NCI-H1930 (cell line): ENCODE results near the gene ALKBH4.
"Not testable (repeated sequence)": the region's sequence is repeated elsewhere in the genome, so short reads cannot be mapped to it uniquely, and the experiment has no call there.

Experiments
- DNase-seq, 2 experiments: peaks; one replicate each; lab custom pipeline; 2025; lab: John Stamatoyannopoulos, UW

The ALKBH4 gene, protein sequence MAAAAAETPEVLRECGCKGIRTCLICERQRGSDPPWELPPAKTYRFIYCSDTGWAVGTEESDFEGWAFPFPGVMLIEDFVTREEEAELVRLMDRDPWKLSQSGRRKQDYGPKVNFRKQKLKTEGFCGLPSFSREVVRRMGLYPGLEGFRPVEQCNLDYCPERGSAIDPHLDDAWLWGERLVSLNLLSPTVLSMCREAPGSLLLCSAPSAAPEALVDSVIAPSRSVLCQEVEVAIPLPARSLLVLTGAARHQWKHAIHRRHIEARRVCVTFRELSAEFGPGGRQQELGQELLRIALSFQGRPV

DNA sequence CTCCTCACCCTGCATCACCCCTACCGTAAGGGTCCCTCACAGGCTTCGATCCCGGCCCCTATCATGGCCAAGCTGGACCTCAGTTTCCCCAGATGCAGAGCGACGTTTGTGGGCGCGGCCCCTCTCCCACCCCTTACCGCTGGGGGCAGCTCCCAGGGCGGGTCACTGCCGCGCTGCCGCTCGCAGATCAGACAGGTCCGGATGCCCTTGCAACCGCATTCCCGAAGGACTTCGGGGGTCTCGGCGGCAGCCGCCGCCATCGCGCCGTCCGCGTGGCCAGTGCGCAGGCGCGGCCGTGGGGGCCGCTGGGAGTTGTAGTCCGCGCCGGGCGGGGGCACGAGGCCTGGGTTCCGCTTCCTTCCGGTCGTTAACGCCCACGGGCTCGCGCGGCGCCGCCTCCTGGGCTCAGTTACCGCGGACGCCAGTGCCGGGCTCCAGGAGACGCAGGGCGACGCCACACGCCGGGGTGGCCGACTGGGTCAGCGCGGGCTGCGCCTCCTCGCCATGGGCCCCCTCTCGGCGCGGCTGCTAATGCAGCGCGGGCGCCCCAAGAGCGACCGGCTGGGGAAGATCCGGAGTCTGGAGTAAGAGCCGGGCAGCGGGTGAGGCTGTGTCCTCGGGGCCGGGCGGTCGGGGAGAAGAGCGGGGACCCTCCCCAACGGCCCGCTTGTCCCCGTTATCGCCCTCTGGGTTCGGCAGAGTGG, at the start of gene ALKBH4, which contains the start of gene LRWD1:
Gene ALKBH4 (minus strand): TSS at position 287 of the 704 bp plus-strand sequence. CDS start 27 bp downstream, at position 260.
Gene LRWD1 (plus strand): TSS at position 408 of the 704 bp plus-strand sequence. CDS start 97 bp downstream, at position 505.
- DNase-seq, result peak; percentile 94 to 97

- not testable (repeated sequence) for DNase-seq
These were observed 48.1 kb upstream of the ALKBH4 start for GRCh38 chr7:102512642-102513221.

GRCh38 chr7:102511860-102512522, 47.3 kb upstream of the ALKBH4 start:
- not testable (repeated sequence) for DNase-seq

DNA sequence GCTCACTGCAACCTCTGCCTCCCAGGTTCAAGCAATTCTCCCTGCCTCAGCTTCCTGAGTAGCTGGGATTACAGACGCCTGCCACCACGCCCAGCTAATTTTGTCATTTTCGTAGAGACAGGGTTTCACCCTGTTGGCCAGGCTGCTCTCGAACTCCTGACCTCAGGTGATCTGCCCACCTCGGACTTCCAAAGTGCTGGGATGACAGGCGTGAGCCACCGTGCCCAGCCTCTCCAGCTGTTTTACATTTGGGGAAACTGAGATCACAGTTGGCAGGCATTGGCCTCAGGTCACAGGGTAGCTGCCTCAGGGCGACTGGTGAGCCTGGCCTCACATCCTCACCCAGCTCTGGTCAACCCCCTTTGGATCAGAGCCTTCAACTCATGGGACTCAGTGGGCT, 45.9 kb upstream of the ALKBH4 start:
- DNase-seq, result not testable (repeated sequence)

DNA sequence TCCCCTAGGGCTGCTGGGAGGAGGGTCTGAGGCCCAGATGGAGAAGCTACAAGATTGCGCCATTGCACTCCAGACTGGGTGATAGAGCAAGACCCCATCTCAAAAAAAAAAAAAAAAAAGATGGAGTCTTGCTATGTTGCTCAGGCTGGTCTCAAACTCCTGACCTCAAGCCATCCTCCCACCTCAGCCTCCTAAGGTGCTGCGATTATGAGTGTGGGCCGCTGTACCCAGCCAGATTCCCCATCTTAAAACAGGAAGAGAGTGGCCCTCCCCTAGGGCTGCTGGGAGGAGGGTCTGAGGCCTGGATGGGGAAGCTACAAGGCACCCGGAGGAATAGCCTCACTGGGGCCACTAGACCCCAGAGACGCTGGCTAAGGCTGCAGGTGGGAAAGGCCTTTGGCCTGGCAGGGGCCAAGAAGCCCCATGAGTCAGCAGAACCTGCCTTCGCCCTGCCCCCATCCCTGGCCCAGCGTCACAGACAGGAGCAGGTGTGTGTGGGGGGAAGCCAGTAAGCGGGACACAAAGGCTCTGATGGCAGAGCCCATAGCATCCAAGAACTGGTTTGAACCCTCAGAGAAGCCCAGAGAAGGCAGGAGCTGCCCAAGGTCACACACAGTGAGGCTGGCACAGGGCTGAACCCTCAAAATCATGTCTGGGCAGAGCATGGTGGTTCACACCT, 42.9 kb upstream of the ALKBH4 start:
- not testable (repeated sequence) for DNase-seq

GRCh38 chr7:102505298-102506185, 40.9 kb upstream of the ALKBH4 start:
- not testable (repeated sequence) for DNase-seq

GRCh38 chr7:102503141-102503540, 38.5 kb upstream of the ALKBH4 start:
- DNase-seq, result not testable (repeated sequence)

GRCh38 chr7:102498321-102498720, 33.7 kb upstream of the ALKBH4 start:
- DNase-seq, result not testable (repeated sequence)

DNA sequence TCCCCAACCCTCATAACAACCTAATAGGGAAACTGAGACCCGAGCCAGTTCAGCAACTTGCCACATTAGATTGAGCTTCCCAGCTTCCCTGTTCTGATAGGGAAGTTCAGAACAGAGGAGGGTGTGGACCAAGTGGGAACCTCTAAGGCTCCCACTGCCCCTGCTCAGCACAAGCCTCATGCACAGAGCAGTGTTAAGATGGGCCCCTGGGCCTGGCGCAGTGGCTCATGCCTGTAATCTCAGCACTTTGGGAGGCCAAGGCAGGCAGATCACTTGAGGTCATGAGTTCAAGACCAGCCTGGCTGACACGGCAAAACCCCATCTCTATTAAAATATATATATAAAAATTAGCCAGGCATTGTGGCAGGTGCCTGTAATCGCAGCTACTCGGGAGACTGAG, 32.6 kb upstream of the ALKBH4 start:
- DNase-seq, result not testable (repeated sequence)

DNA sequence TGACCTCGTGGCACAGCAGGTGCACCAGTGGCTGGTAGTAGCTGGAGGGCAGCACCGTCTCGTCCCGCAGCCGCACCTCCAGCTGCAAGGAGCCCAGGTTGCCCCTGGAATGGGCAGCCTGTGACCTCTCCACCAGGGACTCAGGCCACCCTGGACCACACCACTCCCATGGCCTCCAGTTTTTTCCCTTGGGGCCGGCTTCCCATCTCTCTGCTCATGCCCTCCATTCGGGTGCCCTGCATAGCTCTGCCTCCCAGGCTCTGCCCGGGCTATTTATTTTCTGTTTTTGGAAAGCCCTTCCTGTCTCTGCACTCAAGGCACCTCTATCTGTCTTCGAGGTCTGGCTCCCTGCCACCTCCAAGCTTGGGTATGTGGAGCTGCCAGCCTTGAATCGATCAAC, 32.2 kb upstream of the ALKBH4 start:
- DNase-seq, result not testable (repeated sequence)

- not testable (repeated sequence) for DNase-seq
These were observed 29.9 kb upstream of the ALKBH4 start for GRCh38 chr7:102494473-102495149.

- not testable (repeated sequence) for DNase-seq
These were observed 29.4 kb upstream of the ALKBH4 start for GRCh38 chr7:102494026-102494425.

GRCh38 chr7:102493220-102493935, 28.7 kb upstream of the ALKBH4 start:
- DNase-seq, result not testable (repeated sequence)

- DNase-seq, result not testable (repeated sequence)
These were observed 25.9 kb upstream of the ALKBH4 start for GRCh38 chr7:102490529-102491075.

- not testable (repeated sequence) for DNase-seq
These were observed 19.7 kb upstream of the ALKBH4 start for GRCh38 chr7:102484317-102484716.

DNA sequence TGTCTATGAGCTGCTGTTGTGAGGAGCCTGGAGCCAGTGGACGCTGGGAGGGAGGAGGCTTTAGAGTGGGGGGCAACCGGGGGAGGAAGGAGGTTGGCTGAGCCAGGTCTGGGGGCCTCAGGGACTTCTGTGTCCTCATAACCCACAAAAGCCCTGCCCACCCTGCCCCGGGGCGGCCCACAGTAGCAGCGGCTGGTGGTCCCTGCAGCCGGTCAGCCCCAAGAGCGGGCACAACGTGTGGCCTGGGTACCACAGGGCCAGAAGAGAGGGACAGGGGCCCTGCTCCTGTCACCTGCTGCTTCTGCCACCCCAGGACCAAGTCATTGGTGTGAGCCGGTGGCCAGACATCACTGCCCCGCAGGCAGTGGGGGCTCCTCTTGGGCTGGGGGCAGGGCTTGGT, 17.3 kb upstream of the ALKBH4 start:
- not testable (repeated sequence) for DNase-seq

GRCh38 chr7:102479982-102480637, 15.4 kb upstream of the ALKBH4 start:
- not testable (repeated sequence) for DNase-seq

DNA sequence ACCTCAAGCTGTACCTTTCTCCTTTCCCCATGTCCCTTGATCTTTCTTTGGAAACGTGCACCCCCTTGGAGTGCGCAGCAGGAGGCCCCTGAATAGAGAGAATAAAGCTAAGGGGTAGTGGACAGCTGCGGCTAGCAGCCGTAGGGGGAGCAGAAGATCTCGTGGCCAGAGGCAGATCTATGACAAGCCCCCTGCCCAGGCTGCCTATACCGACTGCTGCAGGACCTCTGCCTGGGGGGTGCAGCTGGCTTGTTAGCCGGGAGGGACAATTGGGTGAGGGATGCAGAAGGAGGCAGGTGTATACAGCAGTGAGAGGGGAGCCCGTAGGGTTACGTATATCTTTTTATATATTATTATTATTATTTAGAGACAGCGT, 14.5 kb upstream of the ALKBH4 start:
- not testable (repeated sequence) for DNase-seq
